Calu3 (cell line): ENCODE results near the gene HMOX1. TPM values are rescaled to one million over a fixed set of nuclear protein-coding genes. Genes with fewer than 3 reads are reported as not detected.

Experiments
- BruUV-seq: library from RNA; stranded (reverse); fragments of 400-500 nt; replicated peaks from 2 replicates; lab custom pipeline; 2021; lab: Mats Ljungman, UMichigan
- CTCF ChIA-PET: fragments of 300-600 bp; sonication (Branson Sonifier 250); formaldehyde crosslinking; loops from one replicate; lab custom pipeline; 2022; ENCODE audit warnings: antibody characterized with exemption; lab: Charles Lee
- DNase-seq: peaks from one replicate; pipeline ENCODE4 v3.0.0; 2022
- H3K27ac Mint-ChIP-seq: one replicate; pipeline ENCODE4 v1.8.0; 2022; ENCODE audit warnings: mixed read lengths; ENCODE audit not compliant: unreplicated experiment
- H3K27me3 Mint-ChIP-seq: one replicate; pipeline ENCODE4 v1.8.0; 2022; ENCODE audit warnings: mixed read lengths; ENCODE audit not compliant: unreplicated experiment
- H3K36me3 Mint-ChIP-seq: one replicate; pipeline ENCODE4 v1.8.0; 2022; ENCODE audit warnings: mild to moderate bottlenecking, moderate library complexity, mixed read lengths; ENCODE audit not compliant: insufficient read depth, unreplicated experiment
- H3K4me1 Mint-ChIP-seq: one replicate; pipeline ENCODE4 v1.8.0; 2022; ENCODE audit warnings: mild to moderate bottlenecking, low read depth, mixed read lengths; ENCODE audit not compliant: unreplicated experiment
- H3K4me3 Mint-ChIP-seq: one replicate; pipeline ENCODE4 v1.8.0; 2022; ENCODE audit warnings: mild to moderate bottlenecking, low read depth, moderate library complexity, mixed read lengths; ENCODE audit not compliant: unreplicated experiment
- H3K9me3 Mint-ChIP-seq: one replicate; pipeline ENCODE4 v1.8.0; 2022; ENCODE audit warnings: low read depth, mixed read lengths; ENCODE audit not compliant: unreplicated experiment
- intact Hi-C: fragments of 100-400 bp; cut with micrococcal nuclease; formaldehyde crosslinking; loops from one replicate; pipeline ENCODE4 v1.10.0; 2022; ENCODE audit not compliant: unreplicated experiment
- total RNA-seq: library from RNA; stranded (reverse); gene quantifications from 2 replicates; pipeline ENCODE4 v1.2.3, GENCODE V29; 2022
- TF ChIP-seq, protein P1 (sequence below): fragments of 200-600 bp; IDR thresholded peaks from one replicate; pipeline ENCODE4 v1.8.0; 2022; ENCODE audit warnings: antibody characterized with exemption; ENCODE audit not compliant: unreplicated experiment

HMOX1 gene
- total RNA-seq, 1 experiment from 2014 or later = 0.85 TPM

DNA sequence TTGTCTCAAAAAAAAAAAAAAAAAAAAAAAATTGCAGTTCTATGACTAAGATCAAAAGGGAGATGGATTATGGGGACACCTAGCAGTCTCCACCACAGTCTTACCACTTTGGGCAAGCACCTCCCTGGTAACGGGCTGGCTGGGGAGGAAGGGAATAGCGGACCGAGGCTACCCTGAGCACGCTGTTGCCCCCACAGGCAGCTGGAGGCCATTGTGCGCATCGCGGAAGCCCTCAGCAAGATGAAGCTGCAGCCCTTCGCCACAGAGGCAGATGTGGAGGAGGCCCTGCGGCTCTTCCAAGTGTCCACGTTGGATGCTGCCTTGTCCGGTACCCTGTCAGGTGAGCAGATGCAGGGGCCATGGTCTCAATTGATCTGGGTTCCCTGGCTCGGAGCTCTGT is 40.2 kb downstream of the HMOX1 start:
- intact Hi-C loops = no loop called here
- Mint-ChIP-seq H3K27me3 (no peaks in the 10 kb centered on the region), H3K4me3 (no peak overlapping the region), H3K4me1 (no peaks in the 10 kb centered on the region), H3K27ac (no peak overlapping the region), H3K36me3 (peaks cover 5% of the 10 kb centered on the region), H3K9me3 (no peaks in the 10 kb centered on the region)
- CTCF ChIA-PET = interaction anchor here (0.6 to 0.7 kb wide), 2 partner anchors 175 to 256 kb away, joined by 3 to 9 read pairs; no protein-coding TSS in a partner anchor
- TF ChIP-seq, protein P1, sequence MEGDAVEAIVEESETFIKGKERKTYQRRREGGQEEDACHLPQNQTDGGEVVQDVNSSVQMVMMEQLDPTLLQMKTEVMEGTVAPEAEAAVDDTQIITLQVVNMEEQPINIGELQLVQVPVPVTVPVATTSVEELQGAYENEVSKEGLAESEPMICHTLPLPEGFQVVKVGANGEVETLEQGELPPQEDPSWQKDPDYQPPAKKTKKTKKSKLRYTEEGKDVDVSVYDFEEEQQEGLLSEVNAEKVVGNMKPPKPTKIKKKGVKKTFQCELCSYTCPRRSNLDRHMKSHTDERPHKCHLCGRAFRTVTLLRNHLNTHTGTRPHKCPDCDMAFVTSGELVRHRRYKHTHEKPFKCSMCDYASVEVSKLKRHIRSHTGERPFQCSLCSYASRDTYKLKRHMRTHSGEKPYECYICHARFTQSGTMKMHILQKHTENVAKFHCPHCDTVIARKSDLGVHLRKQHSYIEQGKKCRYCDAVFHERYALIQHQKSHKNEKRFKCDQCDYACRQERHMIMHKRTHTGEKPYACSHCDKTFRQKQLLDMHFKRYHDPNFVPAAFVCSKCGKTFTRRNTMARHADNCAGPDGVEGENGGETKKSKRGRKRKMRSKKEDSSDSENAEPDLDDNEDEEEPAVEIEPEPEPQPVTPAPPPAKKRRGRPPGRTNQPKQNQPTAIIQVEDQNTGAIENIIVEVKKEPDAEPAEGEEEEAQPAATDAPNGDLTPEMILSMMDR = no peak
- no TSS peak for BruUV-seq
- no peak for DNase-seq

DNA sequence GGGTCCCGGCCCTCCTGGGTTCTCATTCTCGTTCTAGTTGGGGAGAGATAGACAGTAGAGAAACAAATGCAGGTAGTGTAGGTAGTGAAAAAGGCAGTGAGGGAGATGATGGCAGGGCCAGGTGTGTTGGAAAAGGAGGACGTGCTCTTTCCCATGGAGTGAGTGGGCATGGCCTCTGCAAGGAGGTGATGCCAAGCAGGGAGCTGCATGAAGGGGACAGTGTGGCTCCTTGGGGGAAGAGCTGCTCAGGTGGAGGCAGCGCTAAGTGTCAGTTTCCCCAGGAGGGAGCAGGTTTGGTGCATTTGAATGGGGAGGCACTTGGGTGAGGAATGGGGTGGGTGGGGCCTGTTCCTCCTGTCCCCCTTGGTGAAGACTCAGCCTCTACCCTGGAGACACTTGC is 41.2 kb downstream of the HMOX1 start:
- Mint-ChIP-seq H3K9me3 (no peaks in the 10 kb centered on the region), H3K36me3 (peaks cover 10% of the 10 kb centered on the region), H3K4me3 (no peak overlapping the region), H3K27me3 (no peaks in the 10 kb centered on the region), H3K27ac (no peak overlapping the region), H3K4me1 (no peaks in the 10 kb centered on the region)
- no peak for DNase-seq
- no TSS peak for BruUV-seq
- intact Hi-C loops = no loop called here
- TF ChIP-seq, protein P1 = no peak
- CTCF ChIA-PET = no interaction called here

DNA sequence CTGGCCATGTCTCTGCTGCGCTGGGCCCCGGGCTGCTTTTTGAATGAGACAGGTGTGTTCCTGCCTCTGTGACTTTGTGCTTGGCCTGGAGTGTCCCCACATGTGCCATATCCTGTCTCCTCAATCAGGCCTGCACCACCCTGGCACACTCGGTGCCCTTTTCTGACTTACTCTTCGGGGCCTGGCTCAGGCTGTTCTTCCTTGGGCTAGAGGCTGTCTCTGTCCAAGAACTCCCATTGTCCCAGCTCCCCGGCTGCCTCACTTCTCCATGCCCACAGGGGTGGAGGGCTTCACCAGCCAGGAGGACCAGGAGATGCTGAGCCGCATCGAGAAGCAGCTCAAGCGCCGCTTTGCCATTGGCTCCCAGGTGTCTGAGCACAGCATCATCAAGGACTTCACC is 42.0 kb downstream of the HMOX1 start:
- DNase-seq = no peak
- no TSS peak for BruUV-seq
- CTCF ChIA-PET = interaction anchor here (0.6 kb wide), 1 partner anchor 8 kb away, joined by 6 read pairs; no protein-coding TSS in a partner anchor
- no peaks in the 10 kb centered on the region for H3K4me1 Mint-ChIP-seq
- intact Hi-C loops = no loop called here
- no peaks in the 10 kb centered on the region for H3K9me3 Mint-ChIP-seq
- no peaks in the 10 kb centered on the region for H3K27me3 Mint-ChIP-seq
- H3K36me3 Mint-ChIP-seq = peaks cover 15% of the 10 kb centered on the region
- no peak overlapping the region for H3K27ac Mint-ChIP-seq
- TF ChIP-seq, protein P1 = no peak
- H3K4me3 Mint-ChIP-seq = no peak overlapping the region

DNA sequence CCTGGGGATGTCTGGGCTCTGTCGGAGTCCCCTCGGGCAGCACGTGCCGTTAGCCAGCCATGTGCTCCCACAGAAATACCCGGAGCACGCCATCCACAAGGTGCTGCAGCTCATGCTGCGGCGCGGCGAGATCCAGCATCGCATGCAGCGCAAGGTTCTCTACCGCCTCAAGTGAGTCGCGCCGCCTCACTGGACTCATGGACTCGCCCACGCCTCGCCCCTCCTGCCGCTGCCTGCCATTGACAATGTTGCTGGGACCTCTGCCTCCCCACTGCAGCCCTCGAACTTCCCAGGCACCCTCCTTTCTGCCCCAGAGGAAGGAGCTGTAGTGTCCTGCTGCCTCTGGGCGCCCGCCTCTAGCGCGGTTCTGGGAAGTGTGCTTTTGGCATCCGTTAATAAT is 43.2 kb downstream of the HMOX1 start:
- H3K4me1 Mint-ChIP-seq = no peaks in the 10 kb centered on the region
- BruUV-seq = no TSS peak
- CTCF ChIA-PET = no interaction called here
- no peaks in the 10 kb centered on the region for H3K9me3 Mint-ChIP-seq
- H3K4me3 Mint-ChIP-seq = no peak overlapping the region
- no peak overlapping the region for H3K27ac Mint-ChIP-seq
- intact Hi-C loops = no loop called here
- no peak for DNase-seq
- H3K36me3 Mint-ChIP-seq = peaks cover 15% of the 10 kb centered on the region
- no peaks in the 10 kb centered on the region for H3K27me3 Mint-ChIP-seq
- TF ChIP-seq, protein P1 = no peak
